Measurements from ENCODE around the gene ZNF789.

Gene ZNF789

GRCh38 chr7:99514050-99514449 is 41.4 kb downstream of the ZNF789 start:
- DNase-seq, result no peak

DNA sequence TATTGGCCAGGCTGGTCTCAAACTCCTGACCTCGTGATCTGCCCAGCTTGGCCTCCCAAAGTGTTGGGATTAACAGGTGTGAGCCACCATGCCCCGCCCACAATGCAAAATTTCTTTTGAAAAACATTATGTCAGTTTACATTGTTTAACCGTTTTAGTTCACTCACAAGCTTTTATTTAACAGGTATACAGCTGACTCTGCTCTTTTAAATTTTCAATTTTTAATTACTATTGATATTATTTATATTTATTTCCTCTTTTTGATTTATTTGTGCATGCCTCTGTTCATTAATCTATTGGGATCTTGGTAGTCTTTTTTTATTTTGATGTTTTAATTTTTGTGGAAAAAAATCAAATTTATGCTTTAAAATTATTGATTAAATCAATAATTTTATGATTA is 48.7 kb downstream of the ZNF789 start:
- no peak for DNase-seq

DNA sequence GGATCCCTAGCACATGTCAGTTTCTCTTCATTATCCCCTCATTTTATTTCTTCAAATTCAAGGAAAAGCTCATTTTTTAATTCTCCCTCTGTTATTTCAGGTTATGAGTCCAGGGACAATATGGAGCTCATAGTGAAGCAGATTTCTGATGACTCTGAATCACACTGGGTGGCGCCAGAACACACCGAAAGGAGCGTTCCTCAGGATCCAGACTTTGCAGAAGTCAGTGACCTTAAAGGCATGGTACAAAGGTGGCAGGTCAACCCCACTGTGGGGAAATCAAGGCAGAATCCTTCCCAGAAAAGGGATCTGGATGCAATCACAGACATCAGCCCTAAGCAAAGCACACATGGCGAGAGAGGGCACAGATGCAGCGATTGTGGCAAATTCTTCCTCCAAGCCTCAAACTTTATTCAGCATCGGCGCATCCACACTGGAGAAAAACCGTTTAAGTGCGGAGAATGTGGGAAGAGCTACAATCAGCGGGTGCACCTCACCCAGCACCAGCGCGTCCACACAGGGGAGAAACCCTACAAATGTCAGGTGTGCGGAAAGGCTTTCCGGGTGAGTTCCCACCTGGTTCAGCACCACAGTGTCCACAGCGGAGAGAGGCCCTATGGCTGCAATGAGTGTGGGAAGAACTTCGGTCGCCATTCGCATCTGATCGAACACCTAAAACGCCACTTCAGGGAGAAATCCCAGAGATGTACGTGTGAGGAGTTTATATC is 53.2 kb downstream of the ZNF789 start:
- DNase-seq, result no peak

GRCh38 chr7:99531354-99531765 is 58.7 kb downstream of the ZNF789 start:
- no peak for DNase-seq

DNA sequence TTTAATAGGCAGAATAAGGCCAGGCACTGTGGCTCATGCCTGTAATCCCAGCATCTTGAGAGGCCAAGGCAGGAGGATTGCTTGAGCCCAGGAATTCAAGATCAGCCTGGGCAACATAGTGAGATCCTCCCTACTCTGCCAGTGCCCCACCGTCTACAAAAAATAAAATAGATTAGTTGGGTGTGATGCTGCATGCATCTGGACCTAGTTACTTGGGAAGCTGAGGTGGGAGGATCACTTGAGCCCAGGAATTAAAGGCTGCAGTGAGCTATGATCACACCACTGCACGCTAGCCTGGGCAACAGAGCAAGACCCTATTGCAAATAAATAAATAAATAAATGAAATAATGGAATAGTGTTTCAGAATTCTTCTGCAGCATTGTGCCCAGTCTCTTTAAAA is 63.0 kb downstream of the ZNF789 start:
- DNase-seq, result no peak

Data from activated CD8-positive, alpha-beta memory T cell treated with anti-CD3 and anti-CD28 coated beads for 24 hours (primary cell).